Mesendoderm (in vitro differentiated cells): ENCODE results near the gene IFNLR1.

Experiments used
- DNase-seq: peaks from one replicate; pipeline ENCODE4 v3.0.0; 2013
- H2AK5ac ChIP-seq: 2 replicates; pipeline ENCODE4 v1.6.1; 2013; ENCODE audit warnings: low read length, inconsistent platforms
- H2BK120ac ChIP-seq: 2 replicates; pipeline ENCODE4 v1.6.1; 2013; ENCODE audit warnings: low read depth, mild to moderate bottlenecking, low read length, moderate library complexity, mixed read lengths
- H2BK15ac ChIP-seq: replicated peaks from 2 replicates; pipeline ENCODE4 v1.6.1; 2013; ENCODE audit warnings: low read depth, mild to moderate bottlenecking, moderate library complexity
- H2BK5ac ChIP-seq: 2 replicates; pipeline ENCODE4 v1.6.1; 2013; ENCODE audit warnings: low read length, inconsistent platforms
- H3K18ac ChIP-seq: 2 replicates; pipeline ENCODE4 v1.6.1; 2013; ENCODE audit warnings: mild to moderate bottlenecking, low read length, mixed read lengths
- H3K23ac ChIP-seq: one replicate; pipeline ENCODE4 v1.6.1; 2013; ENCODE audit warnings: low read length
- H3K27ac ChIP-seq: 2 replicates; pipeline ENCODE4 v1.5.1; 2013; ENCODE audit warnings: low read depth, mild to moderate bottlenecking, inconsistent platforms, low read length, moderate library complexity
- H3K27me3 ChIP-seq: 2 replicates; pipeline ENCODE4 v1.6.1; 2013; ENCODE audit warnings: low read length, control low read depth, mild to moderate bottlenecking, inconsistent platforms; ENCODE audit not compliant: insufficient read depth, poor library complexity
- H3K36me3 ChIP-seq: 2 replicates; pipeline ENCODE4 v1.6.1; 2013; ENCODE audit warnings: low read length, inconsistent platforms; ENCODE audit not compliant: control insufficient read depth, insufficient read depth
- H3K4ac ChIP-seq: one replicate; pipeline ENCODE4 v1.6.1; 2013; ENCODE audit warnings: low read depth, mild to moderate bottlenecking, low read length, moderate library complexity
- H3K4me1 ChIP-seq: 2 replicates; pipeline ENCODE4 v1.6.1; 2013; ENCODE audit warnings: low read depth, low read length, inconsistent platforms; ENCODE audit not compliant: control insufficient read depth
- H3K4me2 ChIP-seq: 2 replicates; pipeline ENCODE4 v1.6.1; 2013; ENCODE audit warnings: low read length
- H3K4me3 ChIP-seq: 2 replicates; pipeline ENCODE4 v1.5.1; 2013; ENCODE audit warnings: mild to moderate bottlenecking, low read length
- H3K56ac ChIP-seq: one replicate; pipeline ENCODE4 v1.6.1; 2013; ENCODE audit warnings: low read length
- H3K79me1 ChIP-seq: 2 replicates; pipeline ENCODE4 v1.6.1; 2013; ENCODE audit warnings: low read length, inconsistent platforms
- H3K79me2 ChIP-seq: 2 replicates; pipeline ENCODE4 v1.6.1; 2013; ENCODE audit warnings: mild to moderate bottlenecking, low read length; ENCODE audit not compliant: control insufficient read depth, insufficient read depth
- H3K9ac ChIP-seq: 2 replicates; pipeline ENCODE4 v1.6.1; 2013; ENCODE audit warnings: low read length, inconsistent platforms
- H4K5ac ChIP-seq: one replicate; pipeline ENCODE4 v1.6.1; 2013; ENCODE audit warnings: low read length
- H4K8ac ChIP-seq: one replicate; pipeline ENCODE4 v1.6.1; 2013; ENCODE audit warnings: low read depth, mild to moderate bottlenecking, control low read depth, low read length, moderate library complexity
- WGBS: extraction: QIAGEN DNeasy Blood & Tissue Kit; methylation state at CpG from one replicate; pipeline ENCODE4 v1.1.7; 2013; ENCODE audit warnings: low lambda C conversion rate, missing lambda C conversion rate; ENCODE audit not compliant: insufficient coverage; ENCODE audit errors: extremely low coverage; 5-methylcytosine and 5-hydroxymethylcytosine counted together

IFNLR1 gene

DNA sequence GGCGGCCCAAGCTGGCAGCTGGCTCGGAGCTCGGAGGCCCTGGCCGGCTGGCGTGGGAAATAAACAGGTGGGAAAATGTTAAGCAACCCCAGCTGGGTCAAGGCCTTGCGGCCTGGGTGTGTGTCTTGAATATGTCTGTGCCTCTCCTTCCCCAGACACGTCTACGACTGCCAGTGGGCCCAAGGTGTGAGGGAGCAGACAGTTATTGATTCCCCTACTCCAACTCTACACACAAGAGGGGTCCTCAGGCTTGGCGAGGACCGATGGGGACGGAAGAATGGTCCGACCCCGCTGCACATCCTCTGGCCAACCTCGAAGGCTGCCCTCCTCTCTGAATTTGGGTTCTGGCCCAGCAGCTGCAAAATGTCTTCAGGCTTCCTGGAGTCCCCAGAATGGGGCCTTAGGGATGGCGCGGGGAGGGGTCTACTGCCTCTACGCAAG is 46.3 kb downstream of the IFNLR1 start:
- no peak overlapping the region for H3K27ac ChIP-seq
- no peak overlapping the region for H4K5ac ChIP-seq
- H4K8ac ChIP-seq: no peak overlapping the region
- H3K4me2 ChIP-seq: no peak overlapping the region
- no peak overlapping the region for H2BK15ac ChIP-seq
- H3K27me3 ChIP-seq: no peaks in the 10 kb centered on the region
- no peaks in the 10 kb centered on the region for H3K79me1 ChIP-seq
- no peak overlapping the region for H3K18ac ChIP-seq
- no peak overlapping the region for H2AK5ac ChIP-seq
- H2BK5ac ChIP-seq: no peak overlapping the region
- no peak overlapping the region for H2BK120ac ChIP-seq
- H3K36me3 ChIP-seq: no peaks in the 10 kb centered on the region
- no peaks in the 10 kb centered on the region for H3K4me1 ChIP-seq
- H3K23ac ChIP-seq: no peak overlapping the region
- no peak overlapping the region for H3K4ac ChIP-seq
- no peak overlapping the region for H3K56ac ChIP-seq
- H3K79me2 ChIP-seq: no peaks in the 10 kb centered on the region
- no CpG with 5 or more reads among the region's 17 CpGs for whole genome bisulfite sequencing
- DNase-seq: no peak
- no peak overlapping the region for H3K9ac ChIP-seq
- no peak overlapping the region for H3K4me3 ChIP-seq

DNA sequence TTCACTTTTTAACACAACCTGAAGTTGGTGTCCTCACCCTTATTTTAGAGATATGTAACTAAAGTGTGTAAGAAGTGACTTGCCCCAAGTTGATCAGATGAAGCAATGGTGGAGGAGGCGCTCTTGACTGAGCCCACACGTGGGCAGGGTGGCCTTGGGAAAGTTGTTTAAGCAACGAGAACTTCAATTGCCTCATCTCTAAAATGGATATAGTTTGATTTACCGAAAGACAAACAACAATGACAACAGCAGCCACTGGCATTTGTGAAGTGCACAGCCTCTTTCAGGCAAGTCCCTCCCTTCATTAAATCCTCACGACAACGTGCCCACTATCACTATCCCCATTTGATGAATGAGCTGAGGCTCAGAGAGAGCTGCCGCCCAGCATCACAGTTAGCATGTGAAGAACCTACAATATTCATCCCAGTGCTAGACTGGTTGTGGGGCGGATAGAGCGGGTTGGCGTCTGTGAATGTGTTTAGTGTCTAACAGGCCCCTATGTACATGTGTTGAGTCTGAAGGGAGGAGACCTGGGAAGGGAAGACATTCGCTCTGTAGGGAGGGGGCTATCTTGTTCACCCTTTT is 47.2 kb downstream of the IFNLR1 start:
- no peak overlapping the region for H3K4me2 ChIP-seq
- H3K4ac ChIP-seq: no peak overlapping the region
- no peaks in the 10 kb centered on the region for H3K36me3 ChIP-seq
- H3K79me2 ChIP-seq: no peaks in the 10 kb centered on the region
- no CpG with 5 or more reads among the region's 11 CpGs for WGBS
- no peak overlapping the region for H3K9ac ChIP-seq
- no peaks in the 10 kb centered on the region for H3K27me3 ChIP-seq
- H3K27ac ChIP-seq: no peak overlapping the region
- no peak overlapping the region for H3K23ac ChIP-seq
- H3K4me3 ChIP-seq: no peak overlapping the region
- H2AK5ac ChIP-seq: no peak overlapping the region
- H3K56ac ChIP-seq: no peak overlapping the region
- H3K4me1 ChIP-seq: no peaks in the 10 kb centered on the region
- no peaks in the 10 kb centered on the region for H3K79me1 ChIP-seq
- H3K18ac ChIP-seq: no peak overlapping the region
- H2BK120ac ChIP-seq: no peak overlapping the region
- H2BK15ac ChIP-seq: no peak overlapping the region
- DNase-seq: no peak
- no peak overlapping the region for H4K5ac ChIP-seq
- no peak overlapping the region for H2BK5ac ChIP-seq
- no peak overlapping the region for H4K8ac ChIP-seq

DNA sequence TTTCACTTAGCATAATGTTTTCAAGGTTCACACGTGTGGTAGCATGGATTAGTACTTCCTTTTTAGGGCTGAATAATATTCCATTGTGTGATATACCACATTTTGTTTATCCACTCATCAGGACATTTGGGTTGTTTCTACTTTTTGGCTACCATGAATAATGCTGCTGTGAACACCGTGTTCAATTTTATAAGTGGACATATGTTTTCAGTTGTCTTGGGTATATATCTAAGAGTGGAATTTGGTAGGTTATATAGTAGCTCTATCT is 47.9 kb downstream of the IFNLR1 start:
- no peak overlapping the region for H4K8ac ChIP-seq
- H3K4me3 ChIP-seq: no peak overlapping the region
- no peak overlapping the region for H3K4me2 ChIP-seq
- H2BK120ac ChIP-seq: no peak overlapping the region
- H3K56ac ChIP-seq: no peak overlapping the region
- H3K79me1 ChIP-seq: no peaks in the 10 kb centered on the region
- no peak overlapping the region for H3K18ac ChIP-seq
- H4K5ac ChIP-seq: no peak overlapping the region
- no peak overlapping the region for H2AK5ac ChIP-seq
- no peak overlapping the region for H3K23ac ChIP-seq
- no peaks in the 10 kb centered on the region for H3K27me3 ChIP-seq
- H3K4me1 ChIP-seq: no peaks in the 10 kb centered on the region
- no peaks in the 10 kb centered on the region for H3K79me2 ChIP-seq
- no peaks in the 10 kb centered on the region for H3K36me3 ChIP-seq
- H2BK15ac ChIP-seq: no peak overlapping the region
- H3K27ac ChIP-seq: no peak overlapping the region
- no peak for DNase-seq
- no CpG with 5 or more reads among the region's 2 CpGs for WGBS
- H3K9ac ChIP-seq: no peak overlapping the region
- H2BK5ac ChIP-seq: no peak overlapping the region
- H3K4ac ChIP-seq: no peak overlapping the region

DNA sequence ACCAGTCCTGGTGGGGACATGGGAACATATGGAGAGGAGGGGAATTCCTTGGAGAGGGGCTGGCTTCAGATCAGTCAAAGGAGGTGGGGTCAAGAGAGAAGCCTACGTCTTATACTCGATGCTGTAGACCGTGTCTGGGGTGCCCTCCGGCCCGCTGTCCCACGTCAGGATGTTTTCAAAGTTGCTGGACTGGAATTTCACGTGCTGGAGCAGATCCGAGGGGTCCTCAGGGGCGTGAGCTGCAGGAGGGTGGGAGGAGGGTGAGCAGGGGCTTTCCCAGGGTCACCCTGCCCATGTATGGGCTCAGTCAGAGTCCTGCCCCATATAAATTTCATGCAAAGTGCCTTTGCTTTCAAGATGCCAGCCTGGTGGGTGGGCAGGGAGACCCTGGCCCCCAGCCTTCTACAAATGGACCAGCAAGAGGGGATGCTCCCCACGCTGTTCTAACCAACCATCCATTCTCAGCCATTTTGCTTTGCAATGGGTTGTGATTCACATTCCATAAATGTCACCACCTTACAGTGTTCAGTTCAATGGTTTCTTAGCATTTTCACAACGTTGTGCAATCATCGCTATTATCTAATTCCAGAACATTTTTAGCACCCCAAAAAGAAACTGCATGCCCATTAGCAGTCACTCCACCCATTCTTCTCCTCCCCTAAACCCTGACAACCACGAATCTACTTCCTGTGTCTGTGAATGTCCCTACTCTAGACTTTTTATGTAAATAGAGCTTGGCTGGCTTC is 48.4 kb downstream of the IFNLR1 start:
- Histone ChIP-seq H3K18ac (no peak overlapping the region), H4K8ac (no peak overlapping the region), H3K4ac (no peak overlapping the region), H3K4me1 (no peaks in the 10 kb centered on the region), H2AK5ac (no peak overlapping the region), H3K27me3 (no peaks in the 10 kb centered on the region), H3K79me1 (no peaks in the 10 kb centered on the region), H3K4me2 (no peak overlapping the region), H2BK5ac (no peak overlapping the region), H3K36me3 (no peaks in the 10 kb centered on the region), H2BK15ac (no peak overlapping the region), H3K79me2 (no peaks in the 10 kb centered on the region), H3K27ac (no peak overlapping the region), H2BK120ac (no peak overlapping the region), H4K5ac (no peak overlapping the region), H3K56ac (no peak overlapping the region), H3K4me3 (no peak overlapping the region), H3K23ac (no peak overlapping the region), H3K9ac (no peak overlapping the region)
- DNase-seq: no peak
- no CpG with 5 or more reads among the region's 13 CpGs for WGBS

DNA sequence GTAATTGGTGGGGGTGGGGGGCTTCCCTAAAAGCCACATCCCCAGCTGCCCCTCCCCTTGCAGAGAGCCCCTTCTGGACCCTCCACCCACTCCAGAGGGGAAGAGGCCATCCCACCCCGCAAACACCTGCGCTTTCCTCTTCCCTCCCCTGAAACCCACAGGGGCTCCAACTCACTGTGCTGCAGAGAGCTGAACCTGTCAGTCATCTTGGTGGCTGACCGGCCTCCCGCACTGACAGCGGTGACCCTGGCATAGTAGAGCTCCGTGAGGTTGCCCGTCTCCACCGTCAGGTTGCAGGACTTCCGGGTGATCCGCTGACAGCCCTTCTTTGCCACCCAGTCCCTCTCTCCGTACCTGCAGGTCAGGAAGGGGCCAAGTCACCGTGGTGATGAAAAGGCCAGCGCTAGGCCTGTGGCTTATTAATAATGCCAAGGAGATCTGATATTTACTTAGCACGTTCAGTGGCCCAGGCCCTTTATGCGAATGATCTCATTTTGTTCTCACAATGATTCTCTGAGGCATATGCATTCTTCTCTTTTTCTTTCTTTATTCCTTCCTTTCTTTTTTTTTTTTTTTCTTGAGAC is 50.0 kb downstream of the IFNLR1 start:
- DNase-seq: no peak
- Histone ChIP-seq H3K36me3 (no peaks in the 10 kb centered on the region), H3K27me3 (no peaks in the 10 kb centered on the region), H3K79me2 (no peaks in the 10 kb centered on the region), H4K8ac (no peak overlapping the region), H3K4me1 (no peaks in the 10 kb centered on the region), H3K56ac (no peak overlapping the region), H3K79me1 (no peaks in the 10 kb centered on the region), H3K23ac (no peak overlapping the region), H3K18ac (no peak overlapping the region), H3K4me2 (no peak overlapping the region), H4K5ac (no peak overlapping the region), H2BK5ac (no peak overlapping the region), H2BK15ac (no peak overlapping the region), H3K9ac (no peak overlapping the region), H3K4ac (no peak overlapping the region), H2BK120ac (no peak overlapping the region), H2AK5ac (no peak overlapping the region), H3K27ac (no peak overlapping the region), H3K4me3 (no peak overlapping the region)
- WGBS: no CpG with 5 or more reads among the region's 15 CpGs
